Prostate gland (tissue), 2 donors: ENCODE measurements around the gene AOAH. TPM values are rescaled to one million over a fixed set of nuclear protein-coding genes. Genes with fewer than 3 reads are reported as not detected.

Experiments
- DNase-seq: peaks from one replicate; pipeline ENCODE4 v3.0.0-alpha.2; 2019; ENCODE audit warnings: low spot score
- H3K27ac ChIP-seq, 2 donors: fragments of 200-600 bp; sonication (generic); 2 replicates each; pipeline ENCODE4 v1.5.1; 2017 to 2019
- H3K27me3 ChIP-seq: fragments of 200-600 bp; sonication (generic); replicated peaks from 2 replicates; pipeline ENCODE4 v1.5.1; 2019; ENCODE audit not compliant: insufficient read depth
- H3K36me3 ChIP-seq, 2 donors: fragments of 200-600 bp; sonication (generic); 1 replicate in 1 of 2; 2 replicates in 1 of 2; pipeline versions ENCODE4 v1.5.1 to v1.8.1; 2017 to 2019
- H3K4me1 ChIP-seq: fragments of 200-600 bp; sonication (generic); replicated peaks from 2 replicates; pipeline ENCODE4 v1.5.1; 2019
- H3K4me3 ChIP-seq, 2 donors: fragments of 200-600 bp; sonication (generic); 2 replicates each; pipeline ENCODE4 v1.5.1; 2017 to 2019
- H3K9me3 ChIP-seq: fragments of 200-600 bp; sonication (generic); 2 replicates; pipeline ENCODE4 v1.5.1; 2017
- CTCF ChIP-seq, 4 experiments: fragments of 200-600 bp in 2 of 4; fragments of 450-650 bp in 2 of 4; sonication (generic) in 2 of 4; IDR thresholded peaks; 1 replicate in 3 of 4; 2 replicates in 1 of 4; pipeline ENCODE4 v1.5.1; 2016 to 2019; ENCODE audit warnings: antibody characterized with exemption in 4 of 4, mild to moderate bottlenecking in 2 of 4, moderate library complexity in 2 of 4
- POLR2A ChIP-seq: fragments of 450-650 bp; IDR thresholded peaks from one replicate; pipeline ENCODE4 v1.6.1; 2016; ENCODE audit warnings: antibody characterized with exemption, mild to moderate bottlenecking
- POLR2AphosphoS5 ChIP-seq: sonication (generic); formaldehyde crosslinking; IDR thresholded peaks from one replicate; pipeline ENCODE4 v1.6.1; 2017; ENCODE audit warnings: antibody characterized with exemption
- WGBS: methylation state at CpG from one replicate; pipeline ENCODE4 v1.1.5; 2018; 5-methylcytosine and 5-hydroxymethylcytosine counted together
- intact Hi-C: fragments of 100-400 bp; cut with DNase I; formaldehyde crosslinking; loops from one replicate; pipeline ENCODE4 v1.14.2; 2022
- total RNA-seq, 2 donors: library from RNA; depleted of rRNA; stranded (reverse); fragments of >200 nt; gene quantifications; one replicate each; pipeline ENCODE4 v1.1.0, GENCODE V29; 2016

The AOAH gene
- total RNA-seq, 2 donors from 2014 or later = 4.1 to 4.8 TPM

- no peaks in the 10 kb centered on the region for H3K27me3 ChIP-seq
- DNase-seq = no peak
- no peak overlapping the region for H3K4me3 ChIP-seq
- H3K4me1 ChIP-seq = no peaks in the 10 kb centered on the region
- 80% methylated on average over 7 of the region's 7 CpGs for WGBS
- no peaks in the 10 kb centered on the region for H3K36me3 ChIP-seq
- intact Hi-C loops = no loop called here
- TF ChIP-seq POLR2A (no peak), CTCF (IDR thresholded peaks at IDR 0.05) (no peak), POLR2AphosphoS5 (no peak)
- H3K27ac ChIP-seq = no peak overlapping the region
- H3K9me3 ChIP-seq = no peaks in the 10 kb centered on the region
Measured at GRCh38 chr7:36538126-36538525, 186.2 kb downstream of the AOAH start.

GRCh38 chr7:36535866-36536664 lies 188.2 kb downstream of the AOAH start:
- no peak overlapping the region for H3K27ac ChIP-seq
- H3K36me3 ChIP-seq = no peaks in the 10 kb centered on the region
- H3K4me1 ChIP-seq = no peaks in the 10 kb centered on the region
- 93% methylated on average over 9 of the region's 9 CpGs for whole genome bisulfite sequencing
- TF ChIP-seq CTCF (IDR thresholded peaks at IDR 0.05) (no peak), POLR2A (no peak), POLR2AphosphoS5 (no peak)
- H3K27me3 ChIP-seq = no peaks in the 10 kb centered on the region
- no peak for DNase-seq
- no peak overlapping the region for H3K4me3 ChIP-seq
- no peaks in the 10 kb centered on the region for H3K9me3 ChIP-seq
- intact Hi-C loops = no loop called here

GRCh38 chr7:36533717-36534116 lies 190.6 kb downstream of the AOAH start:
- no peaks in the 10 kb centered on the region for H3K4me1 ChIP-seq
- H3K36me3 ChIP-seq = no peaks in the 10 kb centered on the region
- DNase-seq = no peak
- H3K27me3 ChIP-seq = no peaks in the 10 kb centered on the region
- intact Hi-C loops = no loop called here
- WGBS = 91% methylated on average over 7 of the region's 7 CpGs
- H3K4me3 ChIP-seq = no peak overlapping the region
- no peaks in the 10 kb centered on the region for H3K9me3 ChIP-seq
- TF ChIP-seq POLR2A (no peak), POLR2AphosphoS5 (no peak), CTCF (IDR thresholded peaks at IDR 0.05) (no peak)
- no peak overlapping the region for H3K27ac ChIP-seq

- DNase-seq = no peak
- no peak overlapping the region for H3K27ac ChIP-seq
- no peaks in the 10 kb centered on the region for H3K4me1 ChIP-seq
- intact Hi-C loops = no loop called here
- H3K36me3 ChIP-seq = no peaks in the 10 kb centered on the region
- TF ChIP-seq CTCF (IDR thresholded peaks at IDR 0.05) (no peak), POLR2AphosphoS5 (no peak), POLR2A (no peak)
- H3K9me3 ChIP-seq = no peaks in the 10 kb centered on the region
- H3K4me3 ChIP-seq = no peak overlapping the region
- 95% methylated on average over 5 of the region's 5 CpGs for WGBS
- H3K27me3 ChIP-seq = no peaks in the 10 kb centered on the region
Measured at GRCh38 chr7:36532981-36533499, 191.3 kb downstream of the AOAH start.

GRCh38 chr7:36531951-36532350 lies 192.3 kb downstream of the AOAH start:
- Histone ChIP-seq H3K4me1 (no peaks in the 10 kb centered on the region), H3K4me3 (no peak overlapping the region), H3K36me3 (no peaks in the 10 kb centered on the region), H3K27ac (no peak overlapping the region), H3K27me3 (no peaks in the 10 kb centered on the region), H3K9me3 (no peaks in the 10 kb centered on the region)
- intact Hi-C loops = no loop called here
- TF ChIP-seq POLR2AphosphoS5 (no peak), CTCF (IDR thresholded peaks at IDR 0.05) (no peak), POLR2A (no peak)
- WGBS = 83% methylated on average over 7 of the region's 7 CpGs
- no peak for DNase-seq
